HepG2 (cell line): ENCODE measurements around the gene RBFOX1.

ENCODE experiments used
- CEBPB ChIP-seq: IDR thresholded peaks from 2 replicates; pipeline ENCODE4 v1.6.1; 2011; ENCODE audit warnings: low read depth, low read length, improper control_type of control experiment, borderline replicate concordance
- CREB1 ChIP-seq, 2 experiments: fragments of 450-650 bp in 1 of 2; IDR thresholded peaks; 2 replicates each; pipeline ENCODE4 v1.6.1; 2016 to 2017; ENCODE audit warnings: control low read depth in 1 of 2, mild to moderate bottlenecking in 1 of 2, missing compliant biosample characterization in 1 of 2, missing genetic modification characterization in 1 of 2
- REPIN1 ChIP-seq: sonication (generic); formaldehyde crosslinking; IDR thresholded peaks from 2 replicates; pipeline ENCODE4 v1.8.0; 2022; ENCODE audit warnings: missing genetic modification reagents, low read depth, mild to moderate bottlenecking, borderline replicate concordance
- RFX5 ChIP-seq: IDR thresholded peaks from 2 replicates; pipeline ENCODE4 v1.6.1; 2011; ENCODE audit warnings: low read depth, low read length, improper control_type of control experiment
- TCF7L2 ChIP-seq: IDR thresholded peaks from 2 replicates; pipeline ENCODE4 v1.6.1; 2011; ENCODE audit warnings: mild to moderate bottlenecking, low read depth, low read length, moderate library complexity
- ZFX ChIP-seq: sonication (generic); formaldehyde crosslinking; IDR thresholded peaks from 2 replicates; pipeline ENCODE4 v1.4.0; 2020; ENCODE audit warnings: mild to moderate bottlenecking, low read depth, missing genetic modification reagents, moderate library complexity
- ZNF224 ChIP-seq: sonication (generic); formaldehyde crosslinking; IDR thresholded peaks from 2 replicates; pipeline ENCODE4 v1.5.0; 2020; ENCODE audit warnings: mild to moderate bottlenecking, missing genetic modification reagents
- TF ChIP-seq, protein P1 (sequence below): sonication (generic); formaldehyde crosslinking; IDR thresholded peaks from 2 replicates; pipeline ENCODE4 v1.5.0; 2020; ENCODE audit warnings: missing genetic modification reagents, mild to moderate bottlenecking, borderline replicate concordance
- TF ChIP-seq, protein P2 (sequence below): sonication (generic); formaldehyde crosslinking; IDR thresholded peaks from 2 replicates; pipeline ENCODE4 v1.5.0; 2020; ENCODE audit warnings: mild to moderate bottlenecking, missing genetic modification reagents, moderate library complexity
- TF ChIP-seq, protein P3 (sequence below): sonication (generic); formaldehyde crosslinking; IDR thresholded peaks from 2 replicates; pipeline ENCODE4 v1.4.0; 2020; ENCODE audit warnings: mild to moderate bottlenecking, missing genetic modification reagents
- TF ChIP-seq, protein P4 (sequence below): sonication (generic); formaldehyde crosslinking; IDR thresholded peaks from 2 replicates; pipeline ENCODE4 v1.4.0; 2020; ENCODE audit warnings: missing genetic modification reagents, mild to moderate bottlenecking, borderline replicate concordance
- TF ChIP-seq, protein P5 (sequence below): sonication (generic); formaldehyde crosslinking; IDR thresholded peaks from 2 replicates; pipeline ENCODE4 v1.4.0; 2020; ENCODE audit warnings: missing genetic modification reagents, borderline replicate concordance

DNA sequence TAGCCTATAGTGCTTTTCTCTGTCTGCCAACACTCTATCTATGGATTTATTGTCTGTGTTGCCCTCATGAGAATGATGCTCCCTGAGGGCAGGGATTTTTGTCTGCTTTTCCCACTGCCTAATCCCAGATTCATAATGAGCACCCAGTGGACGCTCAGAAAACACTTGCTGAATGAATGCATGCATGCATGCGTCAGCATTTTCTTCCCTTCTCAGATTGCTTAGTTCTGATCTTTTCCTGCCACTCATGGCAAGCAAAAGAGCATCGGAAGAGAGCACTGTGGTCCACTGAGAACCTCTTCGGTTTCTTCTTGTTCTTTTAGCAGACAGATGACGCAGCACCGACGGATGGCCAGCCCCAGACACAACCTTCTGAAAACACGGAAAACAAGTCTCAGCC is 246.8 kb downstream of the RBFOX1 start:
- TF ChIP-seq CEBPB (no peak), TCF7L2 (no peak), RFX5 (no peak), ZNF224 (CRISPR knock-in tag) (no peak), REPIN1 (CRISPR knock-in tag) (no peak), ZFX (CRISPR knock-in tag) (no peak), CREB1 (IDR thresholded peaks at IDR 0.05) (no peak), CREB1 (CRISPR knock-in tag; IDR thresholded peaks at IDR 0.05) (no peak)
- TF ChIP-seq, protein P1, sequence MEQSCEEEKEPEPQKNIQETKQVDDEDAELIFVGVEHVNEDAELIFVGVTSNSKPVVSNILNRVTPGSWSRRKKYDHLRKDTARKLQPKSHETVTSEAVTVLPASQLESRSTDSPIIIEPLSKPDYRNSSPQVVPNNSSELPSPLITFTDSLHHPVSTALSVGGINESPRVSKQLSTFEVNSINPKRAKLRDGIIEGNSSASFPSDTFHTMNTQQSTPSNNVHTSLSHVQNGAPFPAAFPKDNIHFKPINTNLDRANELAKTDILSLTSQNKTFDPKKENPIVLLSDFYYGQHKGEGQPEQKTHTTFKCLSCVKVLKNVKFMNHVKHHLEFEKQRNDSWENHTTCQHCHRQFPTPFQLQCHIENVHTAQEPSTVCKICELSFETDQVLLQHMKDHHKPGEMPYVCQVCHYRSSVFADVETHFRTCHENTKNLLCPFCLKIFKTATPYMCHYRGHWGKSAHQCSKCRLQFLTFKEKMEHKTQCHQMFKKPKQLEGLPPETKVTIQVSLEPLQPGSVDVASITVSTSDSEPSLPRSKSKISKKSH (CRISPR knock-in tag), result no peak
- TF ChIP-seq, protein P2, sequence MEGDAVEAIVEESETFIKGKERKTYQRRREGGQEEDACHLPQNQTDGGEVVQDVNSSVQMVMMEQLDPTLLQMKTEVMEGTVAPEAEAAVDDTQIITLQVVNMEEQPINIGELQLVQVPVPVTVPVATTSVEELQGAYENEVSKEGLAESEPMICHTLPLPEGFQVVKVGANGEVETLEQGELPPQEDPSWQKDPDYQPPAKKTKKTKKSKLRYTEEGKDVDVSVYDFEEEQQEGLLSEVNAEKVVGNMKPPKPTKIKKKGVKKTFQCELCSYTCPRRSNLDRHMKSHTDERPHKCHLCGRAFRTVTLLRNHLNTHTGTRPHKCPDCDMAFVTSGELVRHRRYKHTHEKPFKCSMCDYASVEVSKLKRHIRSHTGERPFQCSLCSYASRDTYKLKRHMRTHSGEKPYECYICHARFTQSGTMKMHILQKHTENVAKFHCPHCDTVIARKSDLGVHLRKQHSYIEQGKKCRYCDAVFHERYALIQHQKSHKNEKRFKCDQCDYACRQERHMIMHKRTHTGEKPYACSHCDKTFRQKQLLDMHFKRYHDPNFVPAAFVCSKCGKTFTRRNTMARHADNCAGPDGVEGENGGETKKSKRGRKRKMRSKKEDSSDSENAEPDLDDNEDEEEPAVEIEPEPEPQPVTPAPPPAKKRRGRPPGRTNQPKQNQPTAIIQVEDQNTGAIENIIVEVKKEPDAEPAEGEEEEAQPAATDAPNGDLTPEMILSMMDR, result no peak
- TF ChIP-seq, protein P3, sequence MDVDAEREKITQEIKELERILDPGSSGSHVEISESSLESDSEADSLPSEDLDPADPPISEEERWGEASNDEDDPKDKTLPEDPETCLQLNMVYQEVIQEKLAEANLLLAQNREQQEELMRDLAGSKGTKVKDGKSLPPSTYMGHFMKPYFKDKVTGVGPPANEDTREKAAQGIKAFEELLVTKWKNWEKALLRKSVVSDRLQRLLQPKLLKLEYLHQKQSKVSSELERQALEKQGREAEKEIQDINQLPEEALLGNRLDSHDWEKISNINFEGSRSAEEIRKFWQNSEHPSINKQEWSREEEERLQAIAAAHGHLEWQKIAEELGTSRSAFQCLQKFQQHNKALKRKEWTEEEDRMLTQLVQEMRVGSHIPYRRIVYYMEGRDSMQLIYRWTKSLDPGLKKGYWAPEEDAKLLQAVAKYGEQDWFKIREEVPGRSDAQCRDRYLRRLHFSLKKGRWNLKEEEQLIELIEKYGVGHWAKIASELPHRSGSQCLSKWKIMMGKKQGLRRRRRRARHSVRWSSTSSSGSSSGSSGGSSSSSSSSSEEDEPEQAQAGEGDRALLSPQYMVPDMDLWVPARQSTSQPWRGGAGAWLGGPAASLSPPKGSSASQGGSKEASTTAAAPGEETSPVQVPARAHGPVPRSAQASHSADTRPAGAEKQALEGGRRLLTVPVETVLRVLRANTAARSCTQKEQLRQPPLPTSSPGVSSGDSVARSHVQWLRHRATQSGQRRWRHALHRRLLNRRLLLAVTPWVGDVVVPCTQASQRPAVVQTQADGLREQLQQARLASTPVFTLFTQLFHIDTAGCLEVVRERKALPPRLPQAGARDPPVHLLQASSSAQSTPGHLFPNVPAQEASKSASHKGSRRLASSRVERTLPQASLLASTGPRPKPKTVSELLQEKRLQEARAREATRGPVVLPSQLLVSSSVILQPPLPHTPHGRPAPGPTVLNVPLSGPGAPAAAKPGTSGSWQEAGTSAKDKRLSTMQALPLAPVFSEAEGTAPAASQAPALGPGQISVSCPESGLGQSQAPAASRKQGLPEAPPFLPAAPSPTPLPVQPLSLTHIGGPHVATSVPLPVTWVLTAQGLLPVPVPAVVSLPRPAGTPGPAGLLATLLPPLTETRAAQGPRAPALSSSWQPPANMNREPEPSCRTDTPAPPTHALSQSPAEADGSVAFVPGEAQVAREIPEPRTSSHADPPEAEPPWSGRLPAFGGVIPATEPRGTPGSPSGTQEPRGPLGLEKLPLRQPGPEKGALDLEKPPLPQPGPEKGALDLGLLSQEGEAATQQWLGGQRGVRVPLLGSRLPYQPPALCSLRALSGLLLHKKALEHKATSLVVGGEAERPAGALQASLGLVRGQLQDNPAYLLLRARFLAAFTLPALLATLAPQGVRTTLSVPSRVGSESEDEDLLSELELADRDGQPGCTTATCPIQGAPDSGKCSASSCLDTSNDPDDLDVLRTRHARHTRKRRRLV (CRISPR knock-in tag), result no peak
- TF ChIP-seq, protein P4, sequence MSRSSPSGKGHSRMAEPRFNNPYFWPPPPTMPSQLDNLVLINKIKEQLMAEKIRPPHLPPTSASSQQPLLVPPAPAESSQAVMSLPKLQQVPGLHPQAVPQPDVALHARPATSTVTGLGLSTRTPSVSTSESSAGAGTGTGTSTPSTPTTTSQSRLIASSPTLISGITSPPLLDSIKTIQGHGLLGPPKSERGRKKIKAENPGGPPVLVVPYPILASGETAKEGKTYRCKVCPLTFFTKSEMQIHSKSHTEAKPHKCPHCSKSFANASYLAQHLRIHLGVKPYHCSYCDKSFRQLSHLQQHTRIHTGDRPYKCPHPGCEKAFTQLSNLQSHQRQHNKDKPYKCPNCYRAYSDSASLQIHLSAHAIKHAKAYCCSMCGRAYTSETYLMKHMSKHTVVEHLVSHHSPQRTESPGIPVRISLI, result no peak
- TF ChIP-seq, protein P5, sequence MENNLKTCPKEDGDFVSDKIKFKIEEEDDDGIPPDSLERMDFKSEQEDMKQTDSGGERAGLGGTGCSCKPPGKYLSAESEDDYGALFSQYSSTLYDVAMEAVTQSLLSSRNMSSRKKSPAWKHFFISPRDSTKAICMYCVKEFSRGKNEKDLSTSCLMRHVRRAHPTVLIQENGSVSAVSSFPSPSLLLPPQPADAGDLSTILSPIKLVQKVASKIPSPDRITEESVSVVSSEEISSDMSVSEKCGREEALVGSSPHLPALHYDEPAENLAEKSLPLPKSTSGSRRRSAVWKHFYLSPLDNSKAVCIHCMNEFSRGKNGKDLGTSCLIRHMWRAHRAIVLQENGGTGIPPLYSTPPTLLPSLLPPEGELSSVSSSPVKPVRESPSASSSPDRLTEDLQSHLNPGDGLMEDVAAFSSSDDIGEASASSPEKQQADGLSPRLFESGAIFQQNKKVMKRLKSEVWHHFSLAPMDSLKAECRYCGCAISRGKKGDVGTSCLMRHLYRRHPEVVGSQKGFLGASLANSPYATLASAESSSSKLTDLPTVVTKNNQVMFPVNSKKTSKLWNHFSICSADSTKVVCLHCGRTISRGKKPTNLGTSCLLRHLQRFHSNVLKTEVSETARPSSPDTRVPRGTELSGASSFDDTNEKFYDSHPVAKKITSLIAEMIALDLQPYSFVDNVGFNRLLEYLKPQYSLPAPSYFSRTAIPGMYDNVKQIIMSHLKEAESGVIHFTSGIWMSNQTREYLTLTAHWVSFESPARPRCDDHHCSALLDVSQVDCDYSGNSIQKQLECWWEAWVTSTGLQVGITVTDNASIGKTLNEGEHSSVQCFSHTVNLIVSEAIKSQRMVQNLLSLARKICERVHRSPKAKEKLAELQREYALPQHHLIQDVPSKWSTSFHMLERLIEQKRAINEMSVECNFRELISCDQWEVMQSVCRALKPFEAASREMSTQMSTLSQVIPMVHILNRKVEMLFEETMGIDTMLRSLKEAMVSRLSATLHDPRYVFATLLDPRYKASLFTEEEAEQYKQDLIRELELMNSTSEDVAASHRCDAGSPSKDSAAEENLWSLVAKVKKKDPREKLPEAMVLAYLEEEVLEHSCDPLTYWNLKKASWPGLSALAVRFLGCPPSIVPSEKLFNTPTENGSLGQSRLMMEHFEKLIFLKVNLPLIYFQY (CRISPR knock-in tag), result no peak
